ENCODE measurements around the gene CASP7. TPM values are rescaled to one million over a fixed set of nuclear protein-coding genes. Genes with fewer than 3 reads are reported as not detected.
A peak's percentile ranks its signal among the peaks of the same experiment; 100 is the strongest.

CASP7 gene
- total RNA-seq, 2 donors from 2014 or later, result 14.4 to 15.6 TPM

DNA sequence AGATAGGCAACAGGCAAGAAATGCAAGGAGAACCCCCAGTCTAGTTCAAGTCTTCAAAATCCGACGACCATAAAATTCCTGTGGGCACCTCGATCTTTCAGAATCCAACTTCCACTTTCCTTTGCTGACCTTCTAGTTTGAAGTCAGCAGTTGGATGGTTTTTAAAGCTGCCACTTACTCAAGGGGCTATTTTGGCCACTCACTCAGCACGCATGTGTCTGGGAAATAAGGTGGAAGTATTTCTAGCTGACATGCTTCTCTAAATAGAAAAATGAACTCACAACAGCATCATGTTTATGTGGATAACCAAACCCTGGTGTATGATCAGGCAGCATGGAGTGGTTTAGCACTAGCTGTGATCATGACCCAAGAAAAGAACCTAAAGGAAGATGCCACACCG, 15.8 kb upstream of the CASP7 start, which contains the start of gene NRAP:
Gene NRAP, minus strand, starts transcription at position 134 of the 400 bp plus-strand sequence. CDS start 159 bp downstream, outside the sequence.
- Mint-ChIP-seq H3K27ac (no peak within 1 kb of the TSS), H3K36me3 (ENCODE audit: low read depth) (no peaks in the 10 kb centered on the region), H3K9me3 (no peaks in the 10 kb centered on the region), H3K27me3 (ENCODE audit: insufficient read depth) (peaks cover 2% of the 10 kb centered on the region), H3K4me1 (peaks cover 11% of the 10 kb centered on the region), H3K4me3 (no peak within 1 kb of the TSS)
- Histone ChIP-seq H3K9me3 (ENCODE audit: control insufficient read depth, low read length) (no peaks in the 10 kb centered on the region), H3K4me3 (ENCODE audit: low read length) (no peak within 1 kb of the TSS), H3K9ac (ENCODE audit: extremely low read depth, low read length, poor library complexity, severe bottlenecking) (no peak within 1 kb of the TSS), H3K27ac (ENCODE audit: low read depth, low read length) (no peak within 1 kb of the TSS), H3K27me3 (ENCODE audit: control insufficient read depth, insufficient read depth, low read length, poor library complexity, severe bottlenecking) (no peaks in the 10 kb centered on the region), H3K36me3 (ENCODE audit: control insufficient read depth, insufficient read depth, low read length) (no peaks in the 10 kb centered on the region), H3K4me1 (ENCODE audit: control insufficient read depth, insufficient read depth, low read length) (no peaks in the 10 kb centered on the region)
- TF ChIP-seq, protein P1, sequence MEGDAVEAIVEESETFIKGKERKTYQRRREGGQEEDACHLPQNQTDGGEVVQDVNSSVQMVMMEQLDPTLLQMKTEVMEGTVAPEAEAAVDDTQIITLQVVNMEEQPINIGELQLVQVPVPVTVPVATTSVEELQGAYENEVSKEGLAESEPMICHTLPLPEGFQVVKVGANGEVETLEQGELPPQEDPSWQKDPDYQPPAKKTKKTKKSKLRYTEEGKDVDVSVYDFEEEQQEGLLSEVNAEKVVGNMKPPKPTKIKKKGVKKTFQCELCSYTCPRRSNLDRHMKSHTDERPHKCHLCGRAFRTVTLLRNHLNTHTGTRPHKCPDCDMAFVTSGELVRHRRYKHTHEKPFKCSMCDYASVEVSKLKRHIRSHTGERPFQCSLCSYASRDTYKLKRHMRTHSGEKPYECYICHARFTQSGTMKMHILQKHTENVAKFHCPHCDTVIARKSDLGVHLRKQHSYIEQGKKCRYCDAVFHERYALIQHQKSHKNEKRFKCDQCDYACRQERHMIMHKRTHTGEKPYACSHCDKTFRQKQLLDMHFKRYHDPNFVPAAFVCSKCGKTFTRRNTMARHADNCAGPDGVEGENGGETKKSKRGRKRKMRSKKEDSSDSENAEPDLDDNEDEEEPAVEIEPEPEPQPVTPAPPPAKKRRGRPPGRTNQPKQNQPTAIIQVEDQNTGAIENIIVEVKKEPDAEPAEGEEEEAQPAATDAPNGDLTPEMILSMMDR (conservative IDR thresholded peaks at IDR 0.05), result no peak
- DNase-seq, result no peak
- 90 to 94% methylated on average over 3 to 5 of the region's 5 CpGs for WGBS, 2 experiments (ENCODE audit: insufficient coverage in 1 of 2, insufficient read length in 1 of 2)

DNA sequence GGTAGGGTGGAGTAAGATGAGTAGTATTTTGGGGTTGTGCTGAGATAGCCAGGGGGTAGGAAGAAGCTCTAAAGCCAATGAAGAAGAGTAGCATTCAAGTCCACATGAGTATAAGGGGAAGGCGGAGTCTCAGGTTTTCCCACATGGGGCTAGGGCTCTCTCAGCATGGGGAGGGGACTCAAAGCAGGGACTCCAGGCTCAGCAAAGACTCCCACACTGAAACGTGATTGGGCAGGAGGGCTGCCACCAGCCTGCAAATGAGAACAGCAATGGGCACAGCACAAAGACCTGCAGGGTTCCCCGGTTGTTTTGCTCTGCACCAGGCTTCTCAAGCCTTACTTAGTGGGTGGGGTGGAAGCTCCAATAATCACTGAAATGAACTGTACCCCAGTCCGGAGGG, 14.4 kb upstream of the CASP7 start:
- H3K4me3 ChIP-seq (ENCODE audit: low read length), result no peak overlapping the region
- H3K9ac ChIP-seq (ENCODE audit: extremely low read depth, low read length, poor library complexity, severe bottlenecking), result no peak overlapping the region
- H3K27ac ChIP-seq (ENCODE audit: low read depth, low read length), result no peak overlapping the region
- 88 to 90% methylated on average over 3 to 4 of the region's 4 CpGs for WGBS, 2 experiments (ENCODE audit: insufficient coverage in 1 of 2, insufficient read length in 1 of 2)
- TF ChIP-seq, protein P1 (conservative IDR thresholded peaks at IDR 0.05), result no peak
- no peaks in the 10 kb centered on the region for H3K4me1 ChIP-seq (ENCODE audit: control insufficient read depth, insufficient read depth, low read length)
- Mint-ChIP-seq H3K4me1 (no peaks in the 10 kb centered on the region), H3K27me3 (ENCODE audit: insufficient read depth) (peaks cover 2% of the 10 kb centered on the region), H3K4me3 (no peak overlapping the region), H3K36me3 (ENCODE audit: low read depth) (no peaks in the 10 kb centered on the region), H3K27ac (no peak overlapping the region), H3K9me3 (peaks cover 4% of the 10 kb centered on the region)
- H3K27me3 ChIP-seq (ENCODE audit: control insufficient read depth, insufficient read depth, low read length, poor library complexity, severe bottlenecking), result no peaks in the 10 kb centered on the region
- H3K9me3 ChIP-seq (ENCODE audit: control insufficient read depth, low read length), result peaks cover 2% of the 10 kb centered on the region
- no peaks in the 10 kb centered on the region for H3K36me3 ChIP-seq (ENCODE audit: control insufficient read depth, insufficient read depth, low read length)
- no peak for DNase-seq

GRCh38 chr10:113665806-113666354, 13.8 kb upstream of the CASP7 start:
- H3K27me3 Mint-ChIP-seq (ENCODE audit: insufficient read depth), result peaks cover 2% of the 10 kb centered on the region
- H3K27ac Mint-ChIP-seq, result no peak overlapping the region
- Histone ChIP-seq H3K4me3 (ENCODE audit: low read length) (no peak overlapping the region), H3K9me3 (ENCODE audit: control insufficient read depth, low read length) (peaks cover 7% of the 10 kb centered on the region), H3K9ac (ENCODE audit: extremely low read depth, low read length, poor library complexity, severe bottlenecking) (no peak overlapping the region), H3K4me1 (ENCODE audit: control insufficient read depth, insufficient read depth, low read length) (no peaks in the 10 kb centered on the region), H3K36me3 (ENCODE audit: control insufficient read depth, insufficient read depth, low read length) (no peaks in the 10 kb centered on the region), H3K27ac (ENCODE audit: low read depth, low read length) (no peak overlapping the region), H3K27me3 (ENCODE audit: control insufficient read depth, insufficient read depth, low read length, poor library complexity, severe bottlenecking) (no peaks in the 10 kb centered on the region)
- peak; percentile 57 for DNase-seq
- H3K9me3 Mint-ChIP-seq, result peaks cover 9% of the 10 kb centered on the region
- TF ChIP-seq, protein P1 (conservative IDR thresholded peaks at IDR 0.05), result no peak
- 88 to 89% methylated on average over 6 of the region's 6 CpGs for WGBS, 2 experiments (ENCODE audit: insufficient coverage in 1 of 2, insufficient read length in 1 of 2)
- H3K4me1 Mint-ChIP-seq, result no peaks in the 10 kb centered on the region
- no peak overlapping the region for H3K4me3 Mint-ChIP-seq
- H3K36me3 Mint-ChIP-seq (ENCODE audit: low read depth), result no peaks in the 10 kb centered on the region

All from endodermal cell (in vitro differentiated cells).